Liver (tissue), 9 donors: Measurements from ENCODE around the gene DNHD1. TPM values are rescaled to one million over a fixed set of nuclear protein-coding genes. Genes with fewer than 3 reads are reported as not detected.

Source experiments
- DNase-seq: peaks from one replicate; pipeline ENCODE4 v3.0.0-alpha.2; 2017; ENCODE audit warnings: low spot score
- H3K27ac ChIP-seq, 2 donors: one replicate each; pipeline ENCODE4 v1.7.0; 2013; ENCODE audit warnings: inconsistent platforms in 2 of 2, low read length in 2 of 2, control low read depth in 1 of 2, low read depth in 1 of 2, mild to moderate bottlenecking in 1 of 2
- H3K27me3 ChIP-seq, 4 donors: one replicate each; pipeline versions ENCODE4 v1.6.1 to v1.7.0; 2013; ENCODE audit warnings: low read length in 3 of 4, inconsistent platforms in 1 of 4, mild to moderate bottlenecking in 1 of 4, moderate library complexity in 1 of 4; ENCODE audit not compliant: control insufficient read depth in 4 of 4, insufficient read depth in 4 of 4
- H3K36me3 ChIP-seq, 4 donors: one replicate each; pipeline versions ENCODE4 v1.6.1 to v1.7.0; 2013; ENCODE audit warnings: low read length in 3 of 4, mild to moderate bottlenecking in 3 of 4, low read depth in 1 of 4, moderate library complexity in 1 of 4; ENCODE audit not compliant: control insufficient read depth in 4 of 4, insufficient read depth in 3 of 4
- H3K4me1 ChIP-seq, 4 donors: one replicate each; pipeline versions ENCODE4 v1.6.1 to v1.7.0; 2013; ENCODE audit warnings: low read length in 3 of 4, mild to moderate bottlenecking in 3 of 4, moderate library complexity in 1 of 4; ENCODE audit not compliant: control insufficient read depth in 4 of 4, insufficient read depth in 4 of 4
- H3K4me3 ChIP-seq, 3 donors: one replicate each; pipeline versions ENCODE4 v1.6.1 to v1.7.0; 2013; ENCODE audit warnings: low read length in 3 of 3, control low read depth in 1 of 3, low read depth in 1 of 3, mild to moderate bottlenecking in 1 of 3
- H3K9ac ChIP-seq, 2 donors: one replicate each; pipeline ENCODE4 v1.7.0; 2013; ENCODE audit warnings: low read length in 2 of 2, mild to moderate bottlenecking in 2 of 2, moderate library complexity in 2 of 2, control low read depth in 1 of 2, low read depth in 1 of 2
- H3K9me3 ChIP-seq, 4 donors: one replicate each; pipeline versions ENCODE4 v1.6.1 to v1.7.0; 2013; ENCODE audit warnings: low read length in 3 of 4; ENCODE audit not compliant: control insufficient read depth in 4 of 4
- EGR1 ChIP-seq, 2 donors: IDR thresholded peaks; 2 replicates each; pipeline ENCODE4 v1.6.1; 2016 to 2018; ENCODE audit warnings: antibody characterized with exemption in 2 of 2, low read depth in 2 of 2
- FOXA1 ChIP-seq: IDR thresholded peaks from 2 replicates; pipeline ENCODE4 v1.6.1; 2016; ENCODE audit warnings: antibody characterized with exemption
- FOXA2 ChIP-seq: IDR thresholded peaks from 2 replicates; pipeline ENCODE4 v1.6.1; 2016; ENCODE audit warnings: antibody characterized with exemption
- GABPA ChIP-seq, 2 donors: IDR thresholded peaks in 1 of 2; conservative IDR thresholded peaks in 1 of 2; 2 replicates each; pipeline ENCODE4 v1.6.1; 2016; ENCODE audit warnings: antibody characterized with exemption in 2 of 2, mild to moderate bottlenecking in 1 of 2, moderate library complexity in 1 of 2
- HNF4A ChIP-seq, 2 donors: conservative IDR thresholded peaks; 2 replicates each; pipeline ENCODE4 v1.6.1; 2016; ENCODE audit warnings: antibody characterized with exemption in 2 of 2, mild to moderate bottlenecking in 2 of 2
- HNF4G ChIP-seq: IDR thresholded peaks from 2 replicates; pipeline ENCODE4 v1.6.1; 2016; ENCODE audit warnings: antibody characterized with exemption
- JUND ChIP-seq, 2 donors: IDR thresholded peaks; 2 replicates each; pipeline ENCODE4 v1.6.1; 2016; ENCODE audit warnings: antibody characterized with exemption in 2 of 2
- MAX ChIP-seq: IDR thresholded peaks from 2 replicates; pipeline ENCODE4 v1.6.1; 2016; ENCODE audit warnings: antibody characterized with exemption
- NR2F2 ChIP-seq: IDR thresholded peaks from 2 replicates; pipeline ENCODE4 v1.6.1; 2016; ENCODE audit warnings: antibody characterized with exemption
- RAD21 ChIP-seq, 2 donors: IDR thresholded peaks; 2 replicates each; pipeline ENCODE4 v1.6.1; 2016; ENCODE audit warnings: antibody characterized with exemption in 2 of 2, mild to moderate bottlenecking in 2 of 2
- RXRA ChIP-seq, 2 donors: IDR thresholded peaks; 2 replicates each; pipeline ENCODE4 v1.6.1; 2017 to 2018; ENCODE audit warnings: antibody characterized with exemption in 2 of 2, mild to moderate bottlenecking in 1 of 2
- SP1 ChIP-seq: IDR thresholded peaks from 2 replicates; pipeline ENCODE4 v1.6.1; 2018; ENCODE audit warnings: antibody characterized with exemption, mild to moderate bottlenecking
- TAF1 ChIP-seq: conservative IDR thresholded peaks from 2 replicates; pipeline ENCODE4 v1.6.1; 2016; ENCODE audit warnings: antibody characterized with exemption, mild to moderate bottlenecking
- YY1 ChIP-seq: IDR thresholded peaks from 2 replicates; pipeline ENCODE4 v1.6.1; 2016; ENCODE audit warnings: antibody characterized with exemption, mild to moderate bottlenecking
- ZBTB33 ChIP-seq: IDR thresholded peaks from 2 replicates; pipeline ENCODE4 v1.6.1; 2016; ENCODE audit warnings: antibody characterized with exemption
- WGBS: extraction: QIAGEN DNeasy Blood & Tissue Kit; methylation state at CpG from one replicate; pipeline ENCODE4 v1.1.7; 2013; 5-methylcytosine and 5-hydroxymethylcytosine counted together
- polyA plus RNA-seq, 2 donors: library from polyadenylated mRNA; stranded (reverse) in 1 of 2; unstranded in 1 of 2; fragments of 200-250 nt in 1 of 2; fragments of >200 nt in 1 of 2; fragmentation: Nextera tagmentation in 1 of 2; extraction: Ambion mirVana in 1 of 2; gene quantifications; one replicate each; pipeline versions ENCODE4 v1.2.1 to v1.2.3, GENCODE V29; 2013 to 2015
- total RNA-seq, 2 donors: library from RNA; depleted of rRNA; stranded (reverse); fragments of >200 nt; gene quantifications; one replicate each; pipeline ENCODE4 v1.2.3, GENCODE V29; 2014
- TF ChIP-seq, protein P1 (sequence below): IDR thresholded peaks from 2 replicates; pipeline ENCODE4 v1.6.1; 2016; ENCODE audit warnings: antibody characterized with exemption
- TF ChIP-seq, protein P2 (sequence below): fragments of 150-350 bp; IDR thresholded peaks from 2 replicates; pipeline ENCODE4 v1.5.1; 2017; ENCODE audit warnings: improper control_type of control experiment, low read depth, low read length; ENCODE audit not compliant: missing input control
- TF ChIP-seq, protein P3 (sequence below): IDR thresholded peaks from 2 replicates; pipeline ENCODE4 v1.6.1; 2016; ENCODE audit warnings: antibody characterized with exemption, mild to moderate bottlenecking
- donor health status: healthy.
- donor health status: healthy.
- donor health status: healthy.
- donor health status: healthy.
- donor health status: healthy.

DNHD1 gene
- total and polyA plus RNA-seq, 4 donors = 2.1 to 23.6 (median 5.0) TPM

- WGBS = 98% methylated on average over 3 of the region's 3 CpGs
- TF ChIP-seq HNF4A (conservative IDR thresholded peaks at IDR 0.05) (no peak), GABPA (IDR thresholded peaks at IDR 0.05 in 1 of 2, conservative IDR thresholded peaks at IDR 0.05 in 1 of 2) (no peak), RXRA (IDR thresholded peaks at IDR 0.05) (no peak), SP1 (no peak), RAD21 (IDR thresholded peaks at IDR 0.05) (no peak), NR2F2 (no peak), TAF1 (no peak), YY1 (no peak), MAX (no peak), ZBTB33 (no peak), FOXA2 (no peak), FOXA1 (no peak), HNF4G (no peak), EGR1 (IDR thresholded peaks at IDR 0.05; ENCODE audit: low read depth in 2 of 2) (no peak)
- TF ChIP-seq, protein P1, sequence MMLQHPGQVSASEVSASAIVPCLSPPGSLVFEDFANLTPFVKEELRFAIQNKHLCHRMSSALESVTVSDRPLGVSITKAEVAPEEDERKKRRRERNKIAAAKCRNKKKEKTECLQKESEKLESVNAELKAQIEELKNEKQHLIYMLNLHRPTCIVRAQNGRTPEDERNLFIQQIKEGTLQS = no peak
- TF ChIP-seq, protein P2, sequence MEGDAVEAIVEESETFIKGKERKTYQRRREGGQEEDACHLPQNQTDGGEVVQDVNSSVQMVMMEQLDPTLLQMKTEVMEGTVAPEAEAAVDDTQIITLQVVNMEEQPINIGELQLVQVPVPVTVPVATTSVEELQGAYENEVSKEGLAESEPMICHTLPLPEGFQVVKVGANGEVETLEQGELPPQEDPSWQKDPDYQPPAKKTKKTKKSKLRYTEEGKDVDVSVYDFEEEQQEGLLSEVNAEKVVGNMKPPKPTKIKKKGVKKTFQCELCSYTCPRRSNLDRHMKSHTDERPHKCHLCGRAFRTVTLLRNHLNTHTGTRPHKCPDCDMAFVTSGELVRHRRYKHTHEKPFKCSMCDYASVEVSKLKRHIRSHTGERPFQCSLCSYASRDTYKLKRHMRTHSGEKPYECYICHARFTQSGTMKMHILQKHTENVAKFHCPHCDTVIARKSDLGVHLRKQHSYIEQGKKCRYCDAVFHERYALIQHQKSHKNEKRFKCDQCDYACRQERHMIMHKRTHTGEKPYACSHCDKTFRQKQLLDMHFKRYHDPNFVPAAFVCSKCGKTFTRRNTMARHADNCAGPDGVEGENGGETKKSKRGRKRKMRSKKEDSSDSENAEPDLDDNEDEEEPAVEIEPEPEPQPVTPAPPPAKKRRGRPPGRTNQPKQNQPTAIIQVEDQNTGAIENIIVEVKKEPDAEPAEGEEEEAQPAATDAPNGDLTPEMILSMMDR = no peak
- no peak overlapping the region for H3K9ac ChIP-seq
- H3K27ac ChIP-seq = no peak overlapping the region
- H3K9me3 ChIP-seq = no peaks in the 10 kb centered on the region
- H3K4me3 ChIP-seq = no peak overlapping the region
- H3K36me3 ChIP-seq = no peaks in the 10 kb centered on the region
- no peak for DNase-seq
- peaks cover 0 to 14% (median 10%) of the 10 kb centered on the region in 4 donors for H3K4me1 ChIP-seq
- H3K27me3 ChIP-seq = no peaks in the 10 kb centered on the region
Observed at GRCh38 chr11:6561288-6561687, 64.2 kb downstream of the DNHD1 start.

DNA sequence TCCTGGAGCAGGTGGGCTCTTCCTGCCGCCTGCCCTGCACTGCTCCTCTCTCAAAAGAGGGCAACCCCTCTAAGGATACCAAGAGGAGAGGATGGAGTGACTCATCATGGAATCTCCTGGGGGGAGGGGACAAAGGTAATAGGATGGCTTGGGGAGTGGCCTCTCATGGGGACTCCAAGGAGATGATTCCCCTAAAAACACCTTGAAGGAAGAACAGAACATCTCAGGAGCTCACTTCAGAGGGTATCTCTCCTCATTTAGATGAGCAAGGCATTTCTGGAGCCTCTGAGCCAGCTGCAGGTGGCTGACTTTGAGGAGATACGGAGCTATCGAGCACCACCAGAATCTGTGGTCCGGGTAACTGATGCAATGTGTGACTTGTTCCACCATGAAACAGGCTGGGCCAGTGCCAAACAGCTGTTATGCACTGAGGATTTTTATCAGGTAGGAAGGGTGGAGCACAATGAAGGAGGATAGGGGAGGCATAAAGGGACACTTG is 66.1 kb downstream of the DNHD1 start:
- H3K36me3 ChIP-seq = no peaks in the 10 kb centered on the region
- no peak overlapping the region for H3K4me3 ChIP-seq
- no peaks in the 10 kb centered on the region for H3K9me3 ChIP-seq
- no peak for TF ChIP-seq RXRA (IDR thresholded peaks at IDR 0.05)
- TF ChIP-seq NR2F2 = no peak
- TF ChIP-seq, protein P3, sequence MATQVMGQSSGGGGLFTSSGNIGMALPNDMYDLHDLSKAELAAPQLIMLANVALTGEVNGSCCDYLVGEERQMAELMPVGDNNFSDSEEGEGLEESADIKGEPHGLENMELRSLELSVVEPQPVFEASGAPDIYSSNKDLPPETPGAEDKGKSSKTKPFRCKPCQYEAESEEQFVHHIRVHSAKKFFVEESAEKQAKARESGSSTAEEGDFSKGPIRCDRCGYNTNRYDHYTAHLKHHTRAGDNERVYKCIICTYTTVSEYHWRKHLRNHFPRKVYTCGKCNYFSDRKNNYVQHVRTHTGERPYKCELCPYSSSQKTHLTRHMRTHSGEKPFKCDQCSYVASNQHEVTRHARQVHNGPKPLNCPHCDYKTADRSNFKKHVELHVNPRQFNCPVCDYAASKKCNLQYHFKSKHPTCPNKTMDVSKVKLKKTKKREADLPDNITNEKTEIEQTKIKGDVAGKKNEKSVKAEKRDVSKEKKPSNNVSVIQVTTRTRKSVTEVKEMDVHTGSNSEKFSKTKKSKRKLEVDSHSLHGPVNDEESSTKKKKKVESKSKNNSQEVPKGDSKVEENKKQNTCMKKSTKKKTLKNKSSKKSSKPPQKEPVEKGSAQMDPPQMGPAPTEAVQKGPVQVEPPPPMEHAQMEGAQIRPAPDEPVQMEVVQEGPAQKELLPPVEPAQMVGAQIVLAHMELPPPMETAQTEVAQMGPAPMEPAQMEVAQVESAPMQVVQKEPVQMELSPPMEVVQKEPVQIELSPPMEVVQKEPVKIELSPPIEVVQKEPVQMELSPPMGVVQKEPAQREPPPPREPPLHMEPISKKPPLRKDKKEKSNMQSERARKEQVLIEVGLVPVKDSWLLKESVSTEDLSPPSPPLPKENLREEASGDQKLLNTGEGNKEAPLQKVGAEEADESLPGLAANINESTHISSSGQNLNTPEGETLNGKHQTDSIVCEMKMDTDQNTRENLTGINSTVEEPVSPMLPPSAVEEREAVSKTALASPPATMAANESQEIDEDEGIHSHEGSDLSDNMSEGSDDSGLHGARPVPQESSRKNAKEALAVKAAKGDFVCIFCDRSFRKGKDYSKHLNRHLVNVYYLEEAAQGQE = no peak
- no peak for TF ChIP-seq SP1
- TF ChIP-seq JUND (IDR thresholded peaks at IDR 0.05) = no peak
- TF ChIP-seq, protein P1 = no peak
- TF ChIP-seq ZBTB33 = no peak
- TF ChIP-seq HNF4A (conservative IDR thresholded peaks at IDR 0.05) = no peak
- H3K27ac ChIP-seq = no peak overlapping the region
- H3K4me1 ChIP-seq = peaks cover 2 to 21% (median 18%) of the 10 kb centered on the region in 4 donors
- H3K27me3 ChIP-seq = no peaks in the 10 kb centered on the region
- WGBS = 100% methylated on average over 4 of the region's 4 CpGs
- DNase-seq = peak; percentile 72
- no peak overlapping the region for H3K9ac ChIP-seq
